GM12878 (cell line): ENCODE data around the gene MYH10.

ENCODE experiments used
- ATF7 ChIP-seq: fragments of 450-650 bp; IDR thresholded peaks from 2 replicates; pipeline ENCODE4 v1.6.1; 2016; ENCODE audit warnings: low read depth, mild to moderate bottlenecking
- CUX1 ChIP-seq: IDR thresholded peaks from 2 replicates; pipeline ENCODE4 v1.6.1; 2012; ENCODE audit warnings: improper control_type of control experiment, low read depth, low read length; ENCODE audit not compliant: insufficient replicate concordance
- PKNOX1 ChIP-seq: fragments of 450-650 bp; IDR thresholded peaks from 2 replicates; pipeline ENCODE4 v1.6.1; 2016; ENCODE audit warnings: mild to moderate bottlenecking
- ZZZ3 ChIP-seq: IDR thresholded peaks from 2 replicates; pipeline ENCODE4 v1.6.1; 2011; ENCODE audit warnings: low read depth; ENCODE audit not compliant: control insufficient read depth, insufficient read length

GRCh38 chr17:8585911-8586310 is 44.6 kb downstream of the MYH10 start:
- TF ChIP-seq ATF7, result no peak
- no peak for TF ChIP-seq ZZZ3
- TF ChIP-seq CUX1, result no peak
- TF ChIP-seq PKNOX1, result no peak
